Activated CD8-positive, alpha-beta memory T cell treated with anti-CD3 and anti-CD28 coated beads, Interleukin-2, amount 50 U/mL, for 4 hours (primary cell): Measurements from ENCODE around the gene ARID3A.

Source experiments
- DNase-seq: peaks from one replicate; pipeline ENCODE4 v3.0.0-alpha.2; 2020

ARID3A gene

GRCh38 chr19:931860-932647, 6.2 kb downstream of the ARID3A start:
- DNase-seq, result no peak

GRCh38 chr19:932648-933552, 7.1 kb downstream of the ARID3A start:
- DNase-seq, result peak; percentile 34

- no peak for DNase-seq
Observed at GRCh38 chr19:933553-933882, 7.7 kb downstream of the ARID3A start.

DNA sequence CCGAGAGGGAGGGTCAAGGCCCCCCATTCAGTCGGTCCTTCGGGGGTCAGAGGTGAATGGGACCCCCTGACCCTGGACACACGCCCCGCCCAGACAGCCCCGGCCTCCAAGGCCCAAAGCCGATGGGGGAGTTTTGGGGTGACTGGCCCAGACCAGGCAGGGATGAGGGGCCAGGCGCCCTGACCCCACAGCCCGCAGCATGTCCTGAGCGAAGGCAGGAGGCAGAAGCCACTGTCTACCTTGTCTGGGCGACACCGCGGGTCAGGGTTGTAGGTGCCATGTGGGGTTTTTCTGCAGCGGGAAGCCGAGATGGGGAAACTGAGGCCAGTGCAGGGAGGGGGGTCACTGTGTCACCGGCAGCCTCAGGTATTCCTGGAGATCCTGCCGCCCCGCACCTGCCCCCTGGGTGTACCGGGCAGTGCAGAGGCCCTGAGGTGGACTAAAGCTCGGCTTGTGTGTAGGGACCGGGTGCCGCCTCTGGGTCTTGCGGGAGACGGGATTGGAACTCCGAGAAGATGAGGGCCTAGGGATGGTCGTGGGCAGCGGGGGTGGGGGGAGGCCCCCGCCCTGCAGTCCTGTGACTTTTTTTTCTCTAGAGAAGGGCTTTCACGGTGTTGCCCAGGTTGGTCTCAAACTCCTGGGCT, 8.5 kb downstream of the ARID3A start:
- DNase-seq, result no peak

- DNase-seq, result no peak
Observed at GRCh38 chr19:934865-935479, 9.1 kb downstream of the ARID3A start.

GRCh38 chr19:936175-936546, 10.3 kb downstream of the ARID3A start:
- DNase-seq, result no peak

DNA sequence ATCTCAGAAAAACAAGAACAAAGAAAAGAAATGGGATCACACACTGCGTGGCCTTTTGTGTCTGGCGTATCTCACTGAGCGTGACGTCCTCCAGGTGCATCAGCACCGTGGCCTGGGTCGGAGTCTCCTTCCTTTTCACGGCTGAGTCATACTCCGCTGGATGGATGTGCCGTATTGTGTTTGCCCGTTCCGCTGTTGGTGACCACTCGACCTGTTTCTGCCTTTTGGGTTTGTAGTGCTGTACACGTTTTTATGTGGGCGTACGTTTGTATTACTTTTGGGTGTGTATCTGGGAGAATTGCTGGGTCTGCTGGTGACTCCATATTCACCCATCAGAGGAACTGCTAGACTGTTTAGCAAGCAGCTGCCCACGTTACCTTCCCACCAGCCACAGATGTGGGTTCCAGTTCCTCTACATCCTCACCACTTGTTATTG, 11.4 kb downstream of the ARID3A start:
- DNase-seq, result peak; percentile 57

DNA sequence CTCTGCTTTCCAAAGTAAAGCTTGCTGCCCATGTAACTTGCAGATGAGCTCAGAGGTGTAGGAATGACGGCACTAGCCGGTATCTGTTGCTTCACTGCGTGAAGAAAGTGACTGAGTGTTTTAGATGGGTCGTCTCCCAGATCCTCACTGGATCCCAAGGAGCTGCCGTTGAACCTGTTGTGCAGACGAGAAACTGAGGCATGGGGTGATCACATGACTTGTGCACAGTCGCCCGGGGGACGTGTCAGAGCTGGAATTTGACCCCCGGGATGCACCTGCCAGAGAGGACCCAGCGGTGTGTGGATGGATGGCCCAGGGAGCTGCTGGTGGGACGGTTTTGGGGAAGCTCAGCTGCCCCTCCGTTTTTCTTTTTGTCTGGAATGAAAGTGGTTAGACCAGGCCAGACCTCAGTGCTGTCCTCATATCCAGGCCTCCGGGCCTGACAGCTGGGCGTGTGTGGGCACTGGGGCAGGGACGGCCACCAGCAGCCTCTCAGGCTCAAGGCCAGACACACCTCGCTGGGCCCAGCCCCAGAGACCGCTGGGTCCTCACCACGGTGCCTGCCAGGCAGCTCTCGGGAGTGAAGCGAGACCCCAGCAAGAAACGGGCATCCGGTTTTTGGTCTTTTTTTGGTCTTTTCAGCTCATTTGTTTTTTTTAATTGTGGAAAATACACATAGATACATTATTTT, 12.5 kb downstream of the ARID3A start:
- no peak for DNase-seq

DNA sequence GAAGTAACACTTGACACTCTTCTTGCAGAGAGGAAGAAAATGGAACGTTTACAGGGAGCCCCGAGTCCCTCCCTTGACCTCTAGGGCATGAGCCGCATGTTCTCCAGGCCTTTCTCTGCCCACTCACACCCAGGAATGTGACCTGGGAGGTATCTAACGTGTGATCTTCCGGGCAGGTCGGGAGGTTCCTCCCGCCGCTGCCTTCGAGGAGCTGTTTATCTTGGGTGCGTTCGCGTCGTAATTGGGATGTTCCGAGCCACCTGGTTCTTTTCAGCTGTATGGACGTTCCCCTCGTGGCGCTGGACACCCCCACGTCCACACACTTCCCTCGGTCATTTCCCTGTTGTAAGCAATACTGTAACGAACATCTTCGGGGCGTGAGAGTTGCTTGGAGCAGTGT, 13.6 kb downstream of the ARID3A start:
- no peak for DNase-seq

GRCh38 chr19:939922-940321, 14.1 kb downstream of the ARID3A start:
- DNase-seq, result no peak

DNA sequence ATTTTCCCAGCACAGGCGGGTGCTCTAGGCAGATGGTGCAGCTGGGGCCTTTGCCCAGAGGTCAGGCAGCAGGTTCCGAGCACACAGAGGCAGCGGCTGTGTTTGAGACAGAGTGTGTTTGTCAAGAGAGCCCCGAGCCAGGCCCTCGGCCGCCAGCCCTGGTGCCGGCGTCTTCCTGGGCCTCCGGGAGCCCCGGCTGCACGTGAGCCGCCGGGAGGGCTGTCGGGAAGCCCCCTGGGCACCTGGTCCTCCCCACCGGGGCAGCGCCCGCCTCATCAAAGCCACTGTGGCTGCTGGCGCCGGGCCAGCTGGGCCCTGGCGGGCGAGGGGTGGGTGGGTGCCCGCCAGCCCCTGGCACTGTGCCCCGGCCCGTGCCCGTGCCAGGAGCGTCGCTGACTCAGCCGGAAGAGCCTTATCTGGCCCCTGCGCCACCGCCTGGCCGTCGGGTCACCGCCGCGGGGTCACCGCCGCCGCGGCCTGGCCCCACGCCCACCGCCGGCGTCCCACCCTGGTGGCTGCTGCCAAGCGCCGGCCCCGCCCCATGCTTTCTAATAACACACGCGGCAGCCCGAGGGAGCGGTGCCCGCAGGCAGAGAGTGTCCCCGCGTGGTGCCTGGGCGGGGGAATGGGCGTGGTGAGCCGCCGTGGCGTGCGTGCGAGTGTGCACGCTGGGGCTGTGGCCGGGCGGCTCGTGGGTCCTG, 14.9 kb downstream of the ARID3A start:
- peak; percentile 67 for DNase-seq

DNA sequence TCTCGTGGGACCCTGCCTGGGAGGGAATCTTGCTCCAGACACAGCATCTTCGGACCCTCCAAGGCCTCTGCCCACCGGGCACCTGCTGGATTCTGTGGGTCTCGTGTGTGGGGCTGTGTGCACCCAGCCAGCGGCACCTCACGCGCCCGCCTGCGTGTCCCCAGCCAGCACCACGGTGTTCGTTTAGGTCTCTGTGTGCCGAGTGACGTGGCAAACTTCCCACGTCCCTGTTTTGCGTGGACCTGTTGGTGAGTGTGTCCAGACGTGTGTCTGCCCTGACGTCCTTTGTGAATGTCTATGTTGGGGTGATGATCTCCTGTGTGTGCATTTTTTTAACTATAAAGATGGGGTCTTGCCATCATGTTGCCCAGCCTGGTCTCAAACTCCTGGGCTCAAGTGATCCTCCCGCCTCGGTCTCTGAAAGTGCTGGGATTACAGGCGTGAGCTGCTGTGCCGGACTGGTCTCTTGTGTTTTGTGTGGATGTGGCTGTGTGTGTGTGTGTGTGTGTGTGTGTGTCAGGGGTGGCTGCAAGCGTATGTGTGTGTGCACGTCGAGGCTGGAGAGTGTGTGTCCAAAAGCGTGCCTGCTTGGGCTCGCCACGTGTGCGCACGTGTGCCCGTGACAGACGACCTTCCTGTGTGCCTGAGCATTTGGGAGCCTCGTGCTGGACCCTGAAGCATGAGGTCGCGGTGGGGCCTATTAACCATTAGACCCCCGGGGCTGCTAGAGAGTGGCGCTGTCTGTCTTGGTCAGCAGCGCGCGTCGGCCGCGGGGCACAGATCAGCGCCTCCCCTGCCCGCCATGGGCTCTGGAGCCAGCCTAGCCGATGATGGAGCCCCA, 15.7 kb downstream of the ARID3A start:
- no peak for DNase-seq

- no peak for DNase-seq
Observed at GRCh38 chr19:942133-942645, 16.4 kb downstream of the ARID3A start.

DNA sequence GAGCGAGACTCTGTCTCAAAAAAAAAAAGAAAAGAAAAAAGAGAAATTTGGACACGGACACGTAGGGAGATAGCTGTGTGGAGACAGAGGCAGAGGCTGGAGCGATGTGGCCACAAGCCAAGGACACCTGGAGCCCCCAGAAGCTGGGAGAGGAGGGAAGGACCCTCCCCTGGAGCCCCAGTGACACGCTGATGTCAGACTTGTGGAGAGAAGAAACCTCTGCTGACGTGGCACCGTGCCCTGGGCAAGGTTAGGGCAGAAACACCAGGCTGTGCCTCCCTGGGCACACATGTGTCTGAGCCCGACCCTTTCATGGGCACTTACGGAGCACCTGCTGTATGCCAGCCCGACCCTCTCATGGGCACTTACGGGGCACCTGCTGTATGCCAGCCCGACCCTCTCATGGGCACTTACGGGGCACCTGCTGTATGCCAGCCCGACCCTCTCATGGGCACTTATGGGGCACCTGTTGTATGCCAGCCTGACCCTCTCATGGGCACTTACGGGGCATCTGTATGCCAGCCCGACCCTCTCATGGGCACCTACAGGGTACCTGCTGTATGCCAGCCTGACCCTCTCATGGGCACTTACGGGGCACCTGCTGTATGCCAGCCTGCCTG, 17.8 kb downstream of the ARID3A start:
- no peak for DNase-seq

DNA sequence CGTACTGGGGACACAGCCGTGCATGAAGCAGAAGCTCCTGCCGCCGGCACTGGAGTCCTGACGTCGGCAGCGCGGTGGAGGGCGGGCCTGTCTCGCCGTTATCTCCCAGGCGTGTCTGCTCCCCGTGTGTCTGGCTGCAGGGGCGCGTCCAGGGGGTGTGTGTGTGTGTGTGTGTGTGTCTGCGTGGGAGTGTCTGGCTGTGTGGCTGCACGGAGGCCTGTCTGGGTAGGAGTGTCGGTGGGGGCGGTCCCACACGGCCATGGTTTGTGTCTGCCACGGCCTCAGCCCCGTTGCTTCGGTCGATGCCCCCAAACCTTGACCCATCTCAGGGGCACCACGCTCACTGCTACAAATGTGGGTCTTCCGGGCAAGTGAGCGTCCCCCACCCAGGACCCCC, 18.3 kb downstream of the ARID3A start:
- no peak for DNase-seq

- no peak for DNase-seq
Observed at GRCh38 chr19:944663-945241, 18.9 kb downstream of the ARID3A start.

DNA sequence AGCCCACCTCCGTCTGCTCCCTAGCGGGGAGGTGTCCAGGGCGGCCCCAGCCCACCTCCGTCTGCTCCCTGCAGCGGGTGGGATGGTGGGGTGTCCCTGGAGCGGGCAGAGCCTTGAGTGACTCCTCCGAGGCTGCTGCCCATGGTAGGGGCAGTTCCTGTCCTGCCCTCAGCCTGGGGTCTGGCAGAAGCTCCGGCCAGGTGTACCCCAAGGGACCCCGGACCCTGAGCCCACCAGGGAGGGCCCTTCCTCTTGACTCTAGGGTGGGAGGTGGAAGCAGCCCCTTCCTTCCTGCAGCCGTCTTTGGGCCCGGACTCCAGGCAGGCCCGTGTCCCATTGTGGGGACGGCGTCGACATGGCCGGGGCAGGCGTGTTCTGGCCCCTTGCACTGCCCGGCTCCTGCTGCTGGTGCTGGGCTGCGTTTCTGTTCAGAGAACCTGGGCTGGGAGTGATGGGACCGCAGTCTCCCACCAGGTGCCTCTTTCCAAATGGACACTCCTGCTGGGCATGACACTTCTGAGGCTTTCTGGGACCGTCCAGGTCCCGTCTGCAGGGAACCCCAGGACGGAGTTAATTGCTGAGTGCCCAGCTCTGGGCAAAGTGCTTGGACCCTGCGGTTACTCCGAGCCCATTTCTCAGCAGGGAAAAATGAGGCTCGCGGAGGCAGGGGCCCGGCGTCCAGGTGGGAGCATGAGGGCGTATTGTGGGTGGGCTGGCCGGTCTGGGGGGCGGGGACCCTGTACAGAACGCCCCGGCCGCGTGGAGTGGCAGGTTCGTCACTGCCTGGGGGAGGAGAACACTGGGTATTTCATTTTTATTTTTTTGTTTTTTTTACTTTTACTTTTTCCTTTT, 19.8 kb downstream of the ARID3A start:
- no peak for DNase-seq

- DNase-seq, result no peak
Observed at GRCh38 chr19:947090-947706, 21.4 kb downstream of the ARID3A start.
